ENCODE results near the gene TADA2A. TPM values are rescaled to one million over a fixed set of nuclear protein-coding genes. Genes with fewer than 3 reads are reported as not detected.

TADA2A gene
- total RNA-seq, 2 experiments from 2014 or later: 35.8 to 46.3 TPM

- BruUV-seq (replicated peaks): no TSS peak
- CTCF ChIA-PET (ENCODE audit: unreplicated experiment): interaction anchor here (0.6 kb wide), 1 partner anchor 9 kb away, joined by 4 read pairs; no protein-coding TSS in a partner anchor
- POLR2A ChIA-PET: no interaction called here
Measured at GRCh38 chr17:37512442-37513068, 105.9 kb downstream of the TADA2A start.

DNA sequence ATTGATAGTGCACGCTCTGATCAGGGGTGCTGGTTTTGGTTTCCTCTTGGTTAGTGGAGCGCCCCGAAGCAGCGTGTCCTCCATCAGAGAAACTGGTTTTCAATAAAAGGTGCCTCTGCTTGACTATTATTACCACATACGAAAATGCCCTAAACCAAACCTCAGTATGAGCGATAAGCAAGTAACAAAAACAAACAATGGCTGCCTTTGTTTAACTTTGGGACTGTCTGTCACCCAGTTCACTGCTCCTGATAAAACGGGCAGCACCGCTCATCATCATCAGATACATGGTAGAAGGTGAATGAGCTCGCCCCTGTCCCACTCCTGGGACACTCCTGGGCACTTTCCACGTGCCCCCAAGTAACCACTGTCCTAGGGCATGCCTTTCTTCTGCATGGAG, 107.0 kb downstream of the TADA2A start:
- POLR2A ChIA-PET: no interaction called here

More at GRCh38 chr17:37512442-37513068, 105.9 kb downstream of the TADA2A start:
- Histone ChIP-seq H4K20me1 (ENCODE audit: insufficient read depth, low read length) (no peaks in the 10 kb centered on the region), H3K36me3 (ENCODE audit: insufficient read depth, low read length) (peaks cover 56% of the 10 kb centered on the region), H2AFZ (ENCODE audit: low read length) (no peak overlapping the region), H3K79me2 (ENCODE audit: insufficient read depth, low read depth, low read length) (no peaks in the 10 kb centered on the region), H3K4me3 (ENCODE audit: low read depth, low read length, poor library complexity, severe bottlenecking) (no peak overlapping the region), H3K27ac (ENCODE audit: low read depth, low read length, poor library complexity, severe bottlenecking) (no peak overlapping the region), H3K4me1 (ENCODE audit: insufficient read depth, low read length, poor library complexity, severe bottlenecking) (no peaks in the 10 kb centered on the region), H3K9me2 (ENCODE audit: insufficient read depth, low read length) (no peaks in the 10 kb centered on the region), H3K9me3 (ENCODE audit: low read length) (no peaks in the 10 kb centered on the region), H3K4me2 (ENCODE audit: low read length) (no peak overlapping the region)
- DNase-seq (ENCODE audit: low spot score): no peak
- TF ChIP-seq EZH2phosphoT487 (IDR thresholded peaks at IDR 0.05; ENCODE audit: borderline replicate concordance, low read depth, low read length) (no peak), CTCF (conservative IDR thresholded peaks at IDR 0.05; ENCODE audit: low read length) (no peak)
- intact Hi-C loops (cut with micrococcal nuclease; ENCODE audit: unreplicated experiment): no loop called here

More for the DNA sequence above, 107.0 kb downstream of the TADA2A start:
- no peaks in the 10 kb centered on the region for H3K9me2 ChIP-seq (ENCODE audit: insufficient read depth, low read length)
- H3K27ac ChIP-seq (ENCODE audit: low read depth, low read length, poor library complexity, severe bottlenecking): no peak overlapping the region
- H4K20me1 ChIP-seq (ENCODE audit: insufficient read depth, low read length): no peaks in the 10 kb centered on the region
- H2AFZ ChIP-seq (ENCODE audit: low read length): no peak overlapping the region
- no peaks in the 10 kb centered on the region for H3K79me2 ChIP-seq (ENCODE audit: insufficient read depth, low read depth, low read length)
- H3K4me1 ChIP-seq (ENCODE audit: insufficient read depth, low read length, poor library complexity, severe bottlenecking): no peaks in the 10 kb centered on the region
- no peaks in the 10 kb centered on the region for H3K9me3 ChIP-seq (ENCODE audit: low read length)
- intact Hi-C loops (cut with micrococcal nuclease; ENCODE audit: unreplicated experiment): no loop called here
- DNase-seq (ENCODE audit: low spot score): no peak
- H3K4me3 ChIP-seq (ENCODE audit: low read depth, low read length, poor library complexity, severe bottlenecking): no peak overlapping the region
- H3K36me3 ChIP-seq (ENCODE audit: insufficient read depth, low read length): peaks cover 68% of the 10 kb centered on the region
- CTCF ChIA-PET (ENCODE audit: unreplicated experiment): no interaction called here
- BruUV-seq (replicated peaks): no TSS peak
- TF ChIP-seq EZH2phosphoT487 (IDR thresholded peaks at IDR 0.05; ENCODE audit: borderline replicate concordance, low read depth, low read length): no peak
- no peak for TF ChIP-seq CTCF (conservative IDR thresholded peaks at IDR 0.05; ENCODE audit: low read length)
- H3K4me2 ChIP-seq (ENCODE audit: low read length): no peak overlapping the region
